HepG2 (cell line): Measurements from ENCODE around the gene MAN1B1. TPM values are rescaled to one million over a fixed set of nuclear protein-coding genes. Genes with fewer than 3 reads are reported as not detected.

Source experiments
- KLF6 ChIP-seq: IDR thresholded peaks from 2 replicates; pipeline ENCODE4 v1.8.0; 2016; ENCODE audit warnings: missing biosample characterization, missing genetic modification reagents
- NAIF1 ChIP-seq: sonication (generic); formaldehyde crosslinking; IDR thresholded peaks from 2 replicates; pipeline ENCODE4 v1.5.0; 2020; ENCODE audit warnings: mild to moderate bottlenecking, missing genetic modification reagents, borderline replicate concordance
- TSC22D2 ChIP-seq: sonication (generic); formaldehyde crosslinking; IDR thresholded peaks from 2 replicates; pipeline ENCODE4 v1.5.1; 2020; ENCODE audit warnings: missing genetic modification reagents, mild to moderate bottlenecking, borderline replicate concordance
- ZNF672 ChIP-seq: sonication (generic); formaldehyde crosslinking; IDR thresholded peaks from 2 replicates; pipeline ENCODE4 v1.8.1; 2022; ENCODE audit warnings: missing genetic modification reagents
- polyA plus RNA-seq, 8 experiments: library from polyadenylated mRNA; depleted of rRNA in 3 of 8; stranded (reverse) in 7 of 8; unstranded in 1 of 8; fragments of >200 nt; fragmentation: Illumina TruSeq in 4 of 8; extraction: Trizol in 4 of 8; gene quantifications; 2 replicates each; pipeline versions ENCODE4 v1.2.1 to v1.2.3, GENCODE V29; 2011 to 2016; ENCODE audit warnings: low read depth in 4 of 8, missing spikeins in 1 of 8, mixed read lengths in 1 of 8; ENCODE audit not compliant: insufficient read depth in 1 of 8
- total RNA-seq, 5 experiments: library from RNA; depleted of rRNA; stranded (reverse); fragments of >200 nt; fragmentation: Illumina TruSeq; extraction: Trizol; gene quantifications; 2 replicates each; pipeline ENCODE4 v1.2.3, GENCODE V29; 2016; ENCODE audit warnings: low read depth in 1 of 5
- TF ChIP-seq, protein P1 (sequence below): sonication (generic); formaldehyde crosslinking; IDR thresholded peaks from 2 replicates; pipeline ENCODE4 v1.4.0; 2020; ENCODE audit warnings: mild to moderate bottlenecking, missing genetic modification reagents
- TF ChIP-seq, protein P2 (sequence below): sonication (generic); formaldehyde crosslinking; IDR thresholded peaks from 2 replicates; pipeline ENCODE4 v1.5.0; 2020; ENCODE audit warnings: mild to moderate bottlenecking, missing genetic modification reagents, borderline replicate concordance
- TF ChIP-seq, protein P3 (sequence below): sonication (generic); formaldehyde crosslinking; conservative IDR thresholded peaks from 2 replicates; pipeline ENCODE4 v1.4.0; 2020; ENCODE audit warnings: missing genetic modification reagents
- TF ChIP-seq, protein P4 (sequence below): sonication (generic); formaldehyde crosslinking; conservative IDR thresholded peaks from 2 replicates; pipeline ENCODE4 v1.4.0; 2020; ENCODE audit warnings: missing genetic modification reagents
- TF ChIP-seq, protein P5 (sequence below): IDR thresholded peaks from 2 replicates; pipeline ENCODE4 v1.4.0; 2020; ENCODE audit warnings: mild to moderate bottlenecking, missing genetic modification reagents
- TF ChIP-seq, protein P6 (sequence below): sonication (generic); formaldehyde crosslinking; IDR thresholded peaks from 2 replicates; pipeline ENCODE4 v1.8.0; 2022; ENCODE audit warnings: mild to moderate bottlenecking, missing genetic modification reagents

Gene MAN1B1
- total and polyA plus RNA-seq, 2 of the 13 experiments (the other 11 are each of a cell fraction or from before 2014, with no cell fraction given): 48.9 to 59.5 TPM

DNA sequence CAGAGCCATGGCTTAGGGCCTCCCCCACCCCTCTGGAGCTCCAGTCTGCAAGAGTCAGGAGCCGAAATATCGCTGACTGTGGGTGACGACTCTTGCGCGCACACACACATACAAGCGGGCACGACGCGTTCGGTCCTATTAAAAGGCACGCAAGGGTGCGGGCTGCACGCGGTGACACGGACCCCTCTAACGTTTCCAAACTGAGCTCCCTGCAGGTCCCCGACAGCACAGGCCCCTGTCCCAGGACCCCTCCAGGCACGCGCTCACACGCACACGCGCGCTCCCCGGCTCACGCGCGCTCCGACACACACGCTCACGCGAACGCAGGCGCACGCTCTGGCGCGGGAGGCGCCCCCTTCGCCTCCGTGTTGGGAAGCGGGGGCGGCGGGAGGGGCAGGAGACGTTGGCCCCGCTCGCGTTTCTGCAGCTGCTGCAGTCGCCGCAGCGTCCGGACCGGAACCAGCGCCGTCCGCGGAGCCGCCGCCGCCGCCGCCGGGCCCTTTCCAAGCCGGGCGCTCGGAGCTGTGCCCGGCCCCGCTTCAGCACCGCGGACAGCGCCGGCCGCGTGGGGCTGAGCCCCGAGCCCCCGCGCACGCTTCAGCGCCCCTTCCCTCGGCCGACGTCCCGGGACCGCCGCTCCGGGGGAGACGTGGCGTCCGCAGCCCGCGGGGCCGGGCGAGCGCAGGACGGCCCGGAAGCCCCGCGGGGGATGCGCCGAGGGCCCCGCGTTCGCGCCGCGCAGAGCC lies 52.1 kb downstream of the MAN1B1 start, which contains the start of gene GRIN1 (continued):
- TF ChIP-seq, protein P1, sequence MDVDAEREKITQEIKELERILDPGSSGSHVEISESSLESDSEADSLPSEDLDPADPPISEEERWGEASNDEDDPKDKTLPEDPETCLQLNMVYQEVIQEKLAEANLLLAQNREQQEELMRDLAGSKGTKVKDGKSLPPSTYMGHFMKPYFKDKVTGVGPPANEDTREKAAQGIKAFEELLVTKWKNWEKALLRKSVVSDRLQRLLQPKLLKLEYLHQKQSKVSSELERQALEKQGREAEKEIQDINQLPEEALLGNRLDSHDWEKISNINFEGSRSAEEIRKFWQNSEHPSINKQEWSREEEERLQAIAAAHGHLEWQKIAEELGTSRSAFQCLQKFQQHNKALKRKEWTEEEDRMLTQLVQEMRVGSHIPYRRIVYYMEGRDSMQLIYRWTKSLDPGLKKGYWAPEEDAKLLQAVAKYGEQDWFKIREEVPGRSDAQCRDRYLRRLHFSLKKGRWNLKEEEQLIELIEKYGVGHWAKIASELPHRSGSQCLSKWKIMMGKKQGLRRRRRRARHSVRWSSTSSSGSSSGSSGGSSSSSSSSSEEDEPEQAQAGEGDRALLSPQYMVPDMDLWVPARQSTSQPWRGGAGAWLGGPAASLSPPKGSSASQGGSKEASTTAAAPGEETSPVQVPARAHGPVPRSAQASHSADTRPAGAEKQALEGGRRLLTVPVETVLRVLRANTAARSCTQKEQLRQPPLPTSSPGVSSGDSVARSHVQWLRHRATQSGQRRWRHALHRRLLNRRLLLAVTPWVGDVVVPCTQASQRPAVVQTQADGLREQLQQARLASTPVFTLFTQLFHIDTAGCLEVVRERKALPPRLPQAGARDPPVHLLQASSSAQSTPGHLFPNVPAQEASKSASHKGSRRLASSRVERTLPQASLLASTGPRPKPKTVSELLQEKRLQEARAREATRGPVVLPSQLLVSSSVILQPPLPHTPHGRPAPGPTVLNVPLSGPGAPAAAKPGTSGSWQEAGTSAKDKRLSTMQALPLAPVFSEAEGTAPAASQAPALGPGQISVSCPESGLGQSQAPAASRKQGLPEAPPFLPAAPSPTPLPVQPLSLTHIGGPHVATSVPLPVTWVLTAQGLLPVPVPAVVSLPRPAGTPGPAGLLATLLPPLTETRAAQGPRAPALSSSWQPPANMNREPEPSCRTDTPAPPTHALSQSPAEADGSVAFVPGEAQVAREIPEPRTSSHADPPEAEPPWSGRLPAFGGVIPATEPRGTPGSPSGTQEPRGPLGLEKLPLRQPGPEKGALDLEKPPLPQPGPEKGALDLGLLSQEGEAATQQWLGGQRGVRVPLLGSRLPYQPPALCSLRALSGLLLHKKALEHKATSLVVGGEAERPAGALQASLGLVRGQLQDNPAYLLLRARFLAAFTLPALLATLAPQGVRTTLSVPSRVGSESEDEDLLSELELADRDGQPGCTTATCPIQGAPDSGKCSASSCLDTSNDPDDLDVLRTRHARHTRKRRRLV: no peak
- TF ChIP-seq ZNF672 (CRISPR knock-in tag) (no peak), NAIF1 (CRISPR knock-in tag) (no peak), TSC22D2 (CRISPR knock-in tag) (no peak), KLF6 (CRISPR knock-in tag) (0 out of 2 replicates have a peak, but pooled peaks have one; percentile 63)
- TF ChIP-seq, protein P2, sequence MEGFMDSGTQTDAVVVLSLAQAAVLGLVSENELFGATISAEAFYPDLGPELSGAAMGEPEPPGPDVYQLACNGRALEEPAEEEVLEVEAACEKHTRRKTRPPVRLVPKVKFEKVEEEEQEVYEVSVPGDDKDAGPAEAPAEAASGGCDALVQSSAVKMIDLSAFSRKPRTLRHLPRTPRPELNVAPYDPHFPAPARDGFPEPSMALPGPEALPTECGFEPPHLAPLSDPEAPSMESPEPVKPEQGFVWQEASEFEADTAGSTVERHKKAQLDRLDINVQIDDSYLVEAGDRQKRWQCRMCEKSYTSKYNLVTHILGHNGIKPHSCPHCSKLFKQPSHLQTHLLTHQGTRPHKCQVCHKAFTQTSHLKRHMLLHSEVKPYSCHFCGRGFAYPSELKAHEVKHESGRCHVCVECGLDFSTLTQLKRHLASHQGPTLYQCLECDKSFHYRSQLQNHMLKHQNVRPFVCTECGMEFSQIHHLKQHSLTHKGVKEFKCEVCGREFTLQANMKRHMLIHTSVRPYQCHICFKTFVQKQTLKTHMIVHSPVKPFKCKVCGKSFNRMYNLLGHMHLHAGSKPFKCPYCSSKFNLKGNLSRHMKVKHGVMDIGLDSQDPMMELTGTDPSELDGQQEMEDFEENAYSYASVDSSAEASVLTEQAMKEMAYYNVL: no peak
- TF ChIP-seq, protein P3, sequence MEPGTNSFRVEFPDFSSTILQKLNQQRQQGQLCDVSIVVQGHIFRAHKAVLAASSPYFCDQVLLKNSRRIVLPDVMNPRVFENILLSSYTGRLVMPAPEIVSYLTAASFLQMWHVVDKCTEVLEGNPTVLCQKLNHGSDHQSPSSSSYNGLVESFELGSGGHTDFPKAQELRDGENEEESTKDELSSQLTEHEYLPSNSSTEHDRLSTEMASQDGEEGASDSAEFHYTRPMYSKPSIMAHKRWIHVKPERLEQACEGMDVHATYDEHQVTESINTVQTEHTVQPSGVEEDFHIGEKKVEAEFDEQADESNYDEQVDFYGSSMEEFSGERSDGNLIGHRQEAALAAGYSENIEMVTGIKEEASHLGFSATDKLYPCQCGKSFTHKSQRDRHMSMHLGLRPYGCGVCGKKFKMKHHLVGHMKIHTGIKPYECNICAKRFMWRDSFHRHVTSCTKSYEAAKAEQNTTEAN (CRISPR knock-in tag): peak; percentile 72; the same call in 1 of the 2 replicates
- TF ChIP-seq, protein P4, sequence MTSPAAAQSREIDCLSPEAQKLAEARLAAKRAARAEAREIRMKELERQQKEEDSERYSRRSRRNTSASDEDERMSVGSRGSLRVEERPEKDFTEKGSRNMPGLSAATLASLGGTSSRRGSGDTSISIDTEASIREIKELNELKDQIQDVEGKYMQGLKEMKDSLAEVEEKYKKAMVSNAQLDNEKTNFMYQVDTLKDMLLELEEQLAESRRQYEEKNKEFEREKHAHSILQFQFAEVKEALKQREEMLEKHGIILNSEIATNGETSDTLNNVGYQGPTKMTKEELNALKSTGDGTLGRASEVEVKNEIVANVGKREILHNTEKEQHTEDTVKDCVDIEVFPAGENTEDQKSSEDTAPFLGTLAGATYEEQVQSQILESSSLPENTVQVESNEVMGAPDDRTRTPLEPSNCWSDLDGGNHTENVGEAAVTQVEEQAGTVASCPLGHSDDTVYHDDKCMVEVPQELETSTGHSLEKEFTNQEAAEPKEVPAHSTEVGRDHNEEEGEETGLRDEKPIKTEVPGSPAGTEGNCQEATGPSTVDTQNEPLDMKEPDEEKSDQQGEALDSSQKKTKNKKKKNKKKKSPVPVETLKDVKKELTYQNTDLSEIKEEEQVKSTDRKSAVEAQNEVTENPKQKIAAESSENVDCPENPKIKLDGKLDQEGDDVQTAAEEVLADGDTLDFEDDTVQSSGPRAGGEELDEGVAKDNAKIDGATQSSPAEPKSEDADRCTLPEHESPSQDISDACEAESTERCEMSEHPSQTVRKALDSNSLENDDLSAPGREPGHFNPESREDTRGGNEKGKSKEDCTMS (CRISPR knock-in tag): no peak
- TF ChIP-seq, protein P5, sequence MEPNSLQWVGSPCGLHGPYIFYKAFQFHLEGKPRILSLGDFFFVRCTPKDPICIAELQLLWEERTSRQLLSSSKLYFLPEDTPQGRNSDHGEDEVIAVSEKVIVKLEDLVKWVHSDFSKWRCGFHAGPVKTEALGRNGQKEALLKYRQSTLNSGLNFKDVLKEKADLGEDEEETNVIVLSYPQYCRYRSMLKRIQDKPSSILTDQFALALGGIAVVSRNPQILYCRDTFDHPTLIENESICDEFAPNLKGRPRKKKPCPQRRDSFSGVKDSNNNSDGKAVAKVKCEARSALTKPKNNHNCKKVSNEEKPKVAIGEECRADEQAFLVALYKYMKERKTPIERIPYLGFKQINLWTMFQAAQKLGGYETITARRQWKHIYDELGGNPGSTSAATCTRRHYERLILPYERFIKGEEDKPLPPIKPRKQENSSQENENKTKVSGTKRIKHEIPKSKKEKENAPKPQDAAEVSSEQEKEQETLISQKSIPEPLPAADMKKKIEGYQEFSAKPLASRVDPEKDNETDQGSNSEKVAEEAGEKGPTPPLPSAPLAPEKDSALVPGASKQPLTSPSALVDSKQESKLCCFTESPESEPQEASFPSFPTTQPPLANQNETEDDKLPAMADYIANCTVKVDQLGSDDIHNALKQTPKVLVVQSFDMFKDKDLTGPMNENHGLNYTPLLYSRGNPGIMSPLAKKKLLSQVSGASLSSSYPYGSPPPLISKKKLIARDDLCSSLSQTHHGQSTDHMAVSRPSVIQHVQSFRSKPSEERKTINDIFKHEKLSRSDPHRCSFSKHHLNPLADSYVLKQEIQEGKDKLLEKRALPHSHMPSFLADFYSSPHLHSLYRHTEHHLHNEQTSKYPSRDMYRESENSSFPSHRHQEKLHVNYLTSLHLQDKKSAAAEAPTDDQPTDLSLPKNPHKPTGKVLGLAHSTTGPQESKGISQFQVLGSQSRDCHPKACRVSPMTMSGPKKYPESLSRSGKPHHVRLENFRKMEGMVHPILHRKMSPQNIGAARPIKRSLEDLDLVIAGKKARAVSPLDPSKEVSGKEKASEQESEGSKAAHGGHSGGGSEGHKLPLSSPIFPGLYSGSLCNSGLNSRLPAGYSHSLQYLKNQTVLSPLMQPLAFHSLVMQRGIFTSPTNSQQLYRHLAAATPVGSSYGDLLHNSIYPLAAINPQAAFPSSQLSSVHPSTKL (CRISPR knock-in tag): no peak
- TF ChIP-seq, protein P6, sequence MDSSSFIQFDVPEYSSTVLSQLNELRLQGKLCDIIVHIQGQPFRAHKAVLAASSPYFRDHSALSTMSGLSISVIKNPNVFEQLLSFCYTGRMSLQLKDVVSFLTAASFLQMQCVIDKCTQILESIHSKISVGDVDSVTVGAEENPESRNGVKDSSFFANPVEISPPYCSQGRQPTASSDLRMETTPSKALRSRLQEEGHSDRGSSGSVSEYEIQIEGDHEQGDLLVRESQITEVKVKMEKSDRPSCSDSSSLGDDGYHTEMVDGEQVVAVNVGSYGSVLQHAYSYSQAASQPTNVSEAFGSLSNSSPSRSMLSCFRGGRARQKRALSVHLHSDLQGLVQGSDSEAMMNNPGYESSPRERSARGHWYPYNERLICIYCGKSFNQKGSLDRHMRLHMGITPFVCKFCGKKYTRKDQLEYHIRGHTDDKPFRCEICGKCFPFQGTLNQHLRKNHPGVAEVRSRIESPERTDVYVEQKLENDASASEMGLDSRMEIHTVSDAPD (CRISPR knock-in tag): no peak
